IMR-90 (cell line): ENCODE measurements around the gene KLF11. TPM values are rescaled to one million over a fixed set of nuclear protein-coding genes. Genes with fewer than 3 reads are reported as not detected.

ENCODE experiments used
- ATAC-seq: fragments of 200-7000 bp; cut with Tn5 transposase; 2 replicates; pipeline ENCODE4 v1.9.1; 2020; ENCODE audit warnings: low read depth, mild to moderate bottlenecking, moderate library complexity
- BruUV-seq: library from RNA; stranded (reverse); fragments of 400-500 nt; replicated peaks from 2 replicates; lab custom pipeline; 2021; lab: Mats Ljungman, UMichigan
- CTCF ChIA-PET: fragments of 300-600 bp; formaldehyde crosslinking; extraction: SDS; loops from one replicate; lab custom pipeline; 2021; ENCODE audit warnings: antibody characterized with exemption; lab: Yijun Ruan, JAX
- POLR2A ChIA-PET: fragments of 300-600 bp; sonication (Branson Sonifier 250); formaldehyde crosslinking; loops from one replicate; lab custom pipeline; 2022; ENCODE audit warnings: antibody characterized with exemption; ENCODE audit not compliant: unreplicated experiment; lab: Charles Lee
- DNase-seq: peaks from one replicate; pipeline ENCODE4 v3.0.0; 2013
- H2AFZ ChIP-seq: replicated peaks from 2 replicates; pipeline ENCODE3; 2013; ENCODE audit warnings: low read length, mild to moderate bottlenecking; ENCODE audit not compliant: poor library complexity
- H2AK5ac ChIP-seq: 2 replicates; pipeline ENCODE4 v1.6.1; 2013; ENCODE audit warnings: low read depth, low read length, inconsistent platforms
- H2AK9ac ChIP-seq: replicated peaks from 2 replicates; pipeline ENCODE3; 2013; ENCODE audit warnings: mild to moderate bottlenecking, low read depth, low read length, moderate library complexity; ENCODE audit not compliant: poor library complexity
- H2BK120ac ChIP-seq: 2 replicates; pipeline ENCODE4 v1.6.1; 2013; ENCODE audit warnings: low read depth, low read length, inconsistent platforms
- H2BK15ac ChIP-seq: 3 replicates; pipeline ENCODE4 v1.6.1; 2013; ENCODE audit warnings: low read depth, low read length, inconsistent platforms
- H2BK20ac ChIP-seq: 2 replicates; pipeline ENCODE4 v1.6.1; 2013; ENCODE audit warnings: low read depth, mild to moderate bottlenecking, inconsistent platforms, low read length, moderate library complexity
- H2BK5ac ChIP-seq: 2 replicates; pipeline ENCODE4 v1.6.1; 2013; ENCODE audit warnings: mild to moderate bottlenecking, low read depth, low read length, inconsistent platforms; ENCODE audit not compliant: poor library complexity, severe bottlenecking
- H3K14ac ChIP-seq: replicated peaks from 2 replicates; pipeline ENCODE4 v1.6.1; 2013; ENCODE audit warnings: low read depth, low read length, inconsistent platforms
- H3K18ac ChIP-seq: 2 replicates; pipeline ENCODE4 v1.6.1; 2013; ENCODE audit warnings: low read depth, low read length, control low read depth
- H3K23ac ChIP-seq: 2 replicates; pipeline ENCODE4 v1.6.1; 2013; ENCODE audit warnings: low read depth, low read length, inconsistent platforms
- H3K27ac ChIP-seq: 2 replicates; pipeline ENCODE4 v1.5.1; 2013; ENCODE audit warnings: mild to moderate bottlenecking, control low read depth, low read length; ENCODE audit not compliant: insufficient read depth
- H3K27me3 ChIP-seq: 2 replicates; pipeline ENCODE4 v1.6.1; 2013; ENCODE audit warnings: low read length; ENCODE audit not compliant: control insufficient read depth, insufficient read depth
- H3K36me3 ChIP-seq: 2 replicates; pipeline ENCODE4 v1.6.1; 2013; ENCODE audit warnings: low read length, mixed read lengths; ENCODE audit not compliant: control insufficient read depth, insufficient read depth
- H3K4ac ChIP-seq: 2 replicates; pipeline ENCODE4 v1.6.1; 2013; ENCODE audit warnings: low read depth, low read length, inconsistent platforms
- H3K4me1 ChIP-seq: 2 replicates; pipeline ENCODE4 v1.6.1; 2013; ENCODE audit warnings: low read length, mixed read lengths; ENCODE audit not compliant: control insufficient read depth, insufficient read depth
- H3K4me2 ChIP-seq: 2 replicates; pipeline ENCODE4 v1.6.1; 2013; ENCODE audit warnings: low read depth, mild to moderate bottlenecking, control low read depth, low read length, moderate library complexity
- H3K4me3 ChIP-seq: 2 replicates; pipeline ENCODE4 v1.5.1; 2013; ENCODE audit warnings: low read depth, mild to moderate bottlenecking, control low read depth, low read length, moderate library complexity; ENCODE audit not compliant: insufficient read depth
- H3K56ac ChIP-seq: 2 replicates; pipeline ENCODE4 v1.6.1; 2013; ENCODE audit warnings: low read length, inconsistent platforms; ENCODE audit not compliant: insufficient read depth; ENCODE audit errors: extremely low read depth
- H3K79me1 ChIP-seq, 2 experiments: 2 replicates each; pipeline ENCODE4 v1.6.1; 2013; ENCODE audit warnings: low read length in 2 of 2, inconsistent platforms in 1 of 2, low read depth in 1 of 2
- H3K9ac ChIP-seq: 2 replicates; pipeline ENCODE4 v1.6.1; 2013; ENCODE audit warnings: low read depth, low read length, control low read depth
- H3K9me1 ChIP-seq: 2 replicates; pipeline ENCODE4 v1.6.1; 2013; ENCODE audit warnings: low read length, inconsistent platforms; ENCODE audit not compliant: insufficient read depth
- H3K9me3 ChIP-seq: 2 replicates; pipeline ENCODE4 v1.6.1; 2013; ENCODE audit warnings: low read length; ENCODE audit not compliant: control insufficient read depth, insufficient read depth
- H4K20me1 ChIP-seq: 2 replicates; pipeline ENCODE4 v1.6.1; 2013; ENCODE audit warnings: low read length, inconsistent platforms; ENCODE audit not compliant: insufficient read depth
- H4K5ac ChIP-seq: 2 replicates; pipeline ENCODE4 v1.6.1; 2013; ENCODE audit warnings: mild to moderate bottlenecking, low read depth, low read length, control low read depth
- H4K8ac ChIP-seq, 2 experiments: 2 replicates each; pipeline ENCODE4 v1.6.1; 2013; ENCODE audit warnings: low read depth in 2 of 2, low read length in 2 of 2, control low read depth in 1 of 2, inconsistent platforms in 1 of 2
- H4K91ac ChIP-seq: 2 replicates; pipeline ENCODE4 v1.6.1; 2013; ENCODE audit warnings: low read depth, low read length, inconsistent platforms; ENCODE audit not compliant: insufficient read depth
- BHLHE40 ChIP-seq: fragments of 150-350 bp; IDR thresholded peaks from 2 replicates; pipeline ENCODE4 v1.6.1; 2016; ENCODE audit warnings: mild to moderate bottlenecking, low read depth, low read length
- CEBPB ChIP-seq: IDR thresholded peaks from 2 replicates; pipeline ENCODE4 v1.6.1; 2012; ENCODE audit warnings: low read depth, low read length, improper control_type of control experiment
- CHD1 ChIP-seq: IDR thresholded peaks from 2 replicates; pipeline ENCODE4 v1.6.1; 2012; ENCODE audit warnings: low read depth, low read length, improper control_type of control experiment
- ELK1 ChIP-seq: fragments of 150-350 bp; IDR thresholded peaks from 2 replicates; pipeline ENCODE4 v1.6.1; 2016; ENCODE audit warnings: low read depth, mild to moderate bottlenecking, low read length, moderate library complexity, borderline replicate concordance
- FOS ChIP-seq: fragments of 150-350 bp; IDR thresholded peaks from 2 replicates; pipeline ENCODE4 v1.6.1; 2016; ENCODE audit warnings: low read depth, low read length
- MAZ ChIP-seq: IDR thresholded peaks from 2 replicates; pipeline ENCODE4 v1.6.1; 2012; ENCODE audit warnings: low read depth, mild to moderate bottlenecking, low read length, improper control_type of control experiment, moderate library complexity, borderline replicate concordance
- NFE2L2 ChIP-seq: fragments of 150-350 bp; IDR thresholded peaks from 2 replicates; pipeline ENCODE4 v1.6.1; 2016; ENCODE audit warnings: low read depth, mild to moderate bottlenecking, low read length
- POLR2A ChIP-seq: IDR thresholded peaks from 2 replicates; pipeline ENCODE4 v1.6.1; 2012; ENCODE audit warnings: mild to moderate bottlenecking, low read depth, low read length
- RCOR1 ChIP-seq: IDR thresholded peaks from 2 replicates; pipeline ENCODE4 v1.6.1; 2012; ENCODE audit warnings: mild to moderate bottlenecking, low read length, improper control_type of control experiment; ENCODE audit not compliant: insufficient replicate concordance
- SMC3 ChIP-seq: fragments of 150-350 bp; IDR thresholded peaks from 2 replicates; pipeline ENCODE4 v1.6.1; 2016; ENCODE audit warnings: low read depth, mild to moderate bottlenecking, antibody characterized with exemption, low read length, moderate library complexity
- WGBS, 2 experiments: methylation state at CpG; one replicate each; pipeline versions ENCODE4 v1.1.5 to v1.1.7; 2013; ENCODE audit warnings: missing lambda C conversion rate in 2 of 2; ENCODE audit not compliant: insufficient read length in 1 of 2; ENCODE audit errors: extremely low coverage in 2 of 2; 5-methylcytosine and 5-hydroxymethylcytosine counted together
- dilution Hi-C: fragments of 300-500 bp; cut with HindIII; formaldehyde crosslinking; loops from one replicate; pipeline ENCODE4 v1.14.3; 2018; ENCODE audit warnings: low sequenced_read_pairs; ENCODE audit not compliant: unreplicated experiment
- in situ Hi-C: fragments of 300-500 bp; cut with MboI; formaldehyde crosslinking; loops from 3 replicates; pipeline ENCODE4 v1.14.3; 2019; ENCODE audit warnings: low sequenced_read_pairs, inconsistent platforms, mixed read lengths
- intact Hi-C: fragments of 100-400 bp; cut with micrococcal nuclease; formaldehyde crosslinking; loops from 2 replicates; pipeline ENCODE4 v1.10.0; 2022
- polyA plus RNA-seq, 3 experiments: library from polyadenylated mRNA; depleted of rRNA; stranded (reverse); fragments of >200 nt; gene quantifications; 2 replicates each; pipeline ENCODE4 v1.2.3, GENCODE V29; 2012; ENCODE audit warnings: low replicate concordance in 1 of 3
- total RNA-seq: library from RNA; depleted of rRNA; stranded (reverse); fragments of >200 nt; gene quantifications from 2 replicates; pipeline ENCODE4 v1.2.3, GENCODE V29; 2012
- TF ChIP-seq, protein P1 (sequence below): fragments of 150-350 bp; IDR thresholded peaks from 2 replicates; pipeline ENCODE4 v1.6.1; 2017; ENCODE audit warnings: mild to moderate bottlenecking, antibody characterized with exemption, low read length, low read depth

Gene KLF11
- total and polyA plus RNA-seq, 2 of the 4 experiments (the other 2 are of a cell fraction) = 2.0 to 2.4 TPM

DNA sequence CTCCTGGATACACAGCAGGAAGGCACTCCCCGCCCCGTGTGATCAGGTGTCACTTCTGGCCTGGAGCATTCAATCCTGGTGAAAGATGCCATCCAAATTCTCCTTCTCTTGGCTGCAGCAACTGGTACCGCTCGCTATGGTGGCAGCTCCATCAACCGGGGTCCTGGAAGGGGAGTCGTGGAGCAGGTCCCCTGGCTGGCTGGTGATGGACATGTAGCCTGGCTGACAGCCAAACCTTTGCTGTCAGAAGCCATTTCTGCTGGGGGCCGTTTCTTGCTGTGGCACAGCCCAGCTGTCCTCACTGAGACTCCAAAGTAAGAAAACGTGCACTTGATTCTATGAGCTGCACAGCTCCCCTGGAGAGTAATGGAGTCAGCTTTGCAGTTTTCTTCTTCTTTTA is 44.0 kb downstream of the KLF11 start:
- ATAC-seq (no peak), DNase-seq (no peak)
- ChIA-PET POLR2A (no interaction called here), CTCF (interaction anchor here (0.9 kb wide), 1 partner anchor 10 kb away, joined by 4 read pairs; no protein-coding TSS in a partner anchor)
- in situ Hi-C loops = no loop called here
- H4K20me1 ChIP-seq = no peaks in the 10 kb centered on the region
- H3K14ac ChIP-seq = no peak overlapping the region
- H2AK5ac ChIP-seq = no peak overlapping the region
- no peaks in the 10 kb centered on the region for H3K36me3 ChIP-seq
- no peak overlapping the region for H4K91ac ChIP-seq
- no TSS peak for BruUV-seq
- intact Hi-C loops = no loop called here
- H3K27me3 ChIP-seq = peaks cover 73% of the 10 kb centered on the region
- H3K4ac ChIP-seq = no peak overlapping the region
- 60% methylated on average over 1 of the region's 8 CpGs; no CpG with 5 or more reads in 1 of the 2 experiments for WGBS, 2 experiments
- H3K79me1 ChIP-seq = no peaks in the 10 kb centered on the region
- no peak overlapping the region for H3K9ac ChIP-seq
- H3K23ac ChIP-seq = no peak overlapping the region
- H4K5ac ChIP-seq = no peak overlapping the region
- no peak overlapping the region for H3K56ac ChIP-seq
- H2BK120ac ChIP-seq = no peak overlapping the region
- no peak overlapping the region for H3K4me3 ChIP-seq
- H3K4me2 ChIP-seq = no peak overlapping the region
- no peak overlapping the region for H3K27ac ChIP-seq
- H3K9me1 ChIP-seq = no peaks in the 10 kb centered on the region
- H2AK9ac ChIP-seq = no peak overlapping the region
- H2BK15ac ChIP-seq = no peak overlapping the region
- H2BK20ac ChIP-seq = no peak overlapping the region
- H2BK5ac ChIP-seq = no peak overlapping the region
- H3K4me1 ChIP-seq = no peaks in the 10 kb centered on the region
- TF ChIP-seq FOS = no peak
- TF ChIP-seq RCOR1 = no peak
- no peak for TF ChIP-seq MAZ
- no peak for TF ChIP-seq BHLHE40
- TF ChIP-seq, protein P1, sequence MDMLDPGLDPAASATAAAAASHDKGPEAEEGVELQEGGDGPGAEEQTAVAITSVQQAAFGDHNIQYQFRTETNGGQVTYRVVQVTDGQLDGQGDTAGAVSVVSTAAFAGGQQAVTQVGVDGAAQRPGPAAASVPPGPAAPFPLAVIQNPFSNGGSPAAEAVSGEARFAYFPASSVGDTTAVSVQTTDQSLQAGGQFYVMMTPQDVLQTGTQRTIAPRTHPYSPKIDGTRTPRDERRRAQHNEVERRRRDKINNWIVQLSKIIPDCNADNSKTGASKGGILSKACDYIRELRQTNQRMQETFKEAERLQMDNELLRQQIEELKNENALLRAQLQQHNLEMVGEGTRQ = no peak
- no peak for TF ChIP-seq ELK1
- TF ChIP-seq CHD1 = no peak
- TF ChIP-seq NFE2L2 = no peak
- no peak for TF ChIP-seq POLR2A
- TF ChIP-seq SMC3 = no peak
- TF ChIP-seq CEBPB = no peak
- H3K18ac ChIP-seq = no peak overlapping the region
- H4K8ac ChIP-seq = no peak overlapping the region
- dilution Hi-C loops = no loop called here
- peaks cover 6% of the 10 kb centered on the region for H3K9me3 ChIP-seq
- H2AFZ ChIP-seq = no peak overlapping the region
